ENCODE results near the gene EEPD1.

EEPD1 gene

GRCh38 chr7:36190447-36191291 is 37.6 kb downstream of the EEPD1 start:
- TF ChIP-seq FOXP2 (optimal IDR thresholded peaks at IDR 0.05; ENCODE audit: control extremely low read depth, extremely low read length, insufficient read depth) (no peak), EZH2 (IDR thresholded peaks at IDR 0.05) (no peak), POLR2AphosphoS5 (IDR thresholded peaks at IDR 0.05; ENCODE audit: borderline replicate concordance, low read depth, low read length) (no peak)

GRCh38 chr7:36191292-36191920 is 38.4 kb downstream of the EEPD1 start:
- Histone ChIP-seq H3K4me3 (no peak overlapping the region), H3K9ac (ENCODE audit: insufficient read length) (no peak overlapping the region), H3K36me3 (ENCODE audit: insufficient read depth, low read length) (no peaks in the 10 kb centered on the region), H3K27ac (no peak overlapping the region), H3K9me3 (ENCODE audit: low read depth, low read length) (no peaks in the 10 kb centered on the region)
- TF ChIP-seq POLR2AphosphoS5 (IDR thresholded peaks at IDR 0.05; ENCODE audit: borderline replicate concordance, low read depth, low read length), result no peak
- TF ChIP-seq FOXP2 (optimal IDR thresholded peaks at IDR 0.05; ENCODE audit: control extremely low read depth, extremely low read length, insufficient read depth), result no peak
- TF ChIP-seq EZH2 (IDR thresholded peaks at IDR 0.05), result no peak
- DNase-seq (ENCODE audit: low read depth, low spot score), result no peak

More at GRCh38 chr7:36190447-36191291, 37.6 kb downstream of the EEPD1 start:
- Histone ChIP-seq H3K9me3 (ENCODE audit: low read depth, low read length) (no peaks in the 10 kb centered on the region), H3K27ac (no peak overlapping the region), H3K9ac (ENCODE audit: insufficient read length) (no peak overlapping the region), H3K36me3 (ENCODE audit: insufficient read depth, low read length) (no peaks in the 10 kb centered on the region), H3K4me3 (no peak overlapping the region)
- no peak for DNase-seq (ENCODE audit: low read depth, low spot score)

GRCh38 chr7:36192053-36192824 is 39.2 kb downstream of the EEPD1 start:
- H3K9me3 ChIP-seq (ENCODE audit: low read depth, low read length), result no peaks in the 10 kb centered on the region
- H3K27ac ChIP-seq, result no peak overlapping the region
- H3K36me3 ChIP-seq (ENCODE audit: insufficient read depth, low read length), result no peaks in the 10 kb centered on the region
- no peak for DNase-seq (ENCODE audit: low read depth, low spot score)
- no peak for TF ChIP-seq FOXP2 (optimal IDR thresholded peaks at IDR 0.05; ENCODE audit: control extremely low read depth, extremely low read length, insufficient read depth)
- no peak for TF ChIP-seq EZH2 (IDR thresholded peaks at IDR 0.05)
- TF ChIP-seq POLR2AphosphoS5 (IDR thresholded peaks at IDR 0.05; ENCODE audit: borderline replicate concordance, low read depth, low read length), result no peak
- H3K4me3 ChIP-seq, result no peak overlapping the region
- H3K9ac ChIP-seq (ENCODE audit: insufficient read length), result peak overlapping the region; percentile 20

GRCh38 chr7:36192877-36193276 is 39.8 kb downstream of the EEPD1 start:
- no peak for DNase-seq (ENCODE audit: low read depth, low spot score)
- TF ChIP-seq FOXP2 (optimal IDR thresholded peaks at IDR 0.05; ENCODE audit: control extremely low read depth, extremely low read length, insufficient read depth), result no peak
- TF ChIP-seq POLR2AphosphoS5 (IDR thresholded peaks at IDR 0.05; ENCODE audit: borderline replicate concordance, low read depth, low read length), result no peak
- TF ChIP-seq EZH2 (IDR thresholded peaks at IDR 0.05), result no peak
- Histone ChIP-seq H3K4me3 (no peak overlapping the region), H3K36me3 (ENCODE audit: insufficient read depth, low read length) (no peaks in the 10 kb centered on the region), H3K9ac (ENCODE audit: insufficient read length) (no peak overlapping the region), H3K27ac (no peak overlapping the region), H3K9me3 (ENCODE audit: low read depth, low read length) (no peaks in the 10 kb centered on the region)

- TF ChIP-seq EZH2 (IDR thresholded peaks at IDR 0.05) (no peak), FOXP2 (optimal IDR thresholded peaks at IDR 0.05; ENCODE audit: control extremely low read depth, extremely low read length, insufficient read depth) (no peak), POLR2AphosphoS5 (IDR thresholded peaks at IDR 0.05; ENCODE audit: borderline replicate concordance, low read depth, low read length) (no peak)
- Histone ChIP-seq H3K9me3 (ENCODE audit: low read depth, low read length) (no peaks in the 10 kb centered on the region), H3K9ac (ENCODE audit: insufficient read length) (no peak overlapping the region), H3K27ac (no peak overlapping the region), H3K36me3 (ENCODE audit: insufficient read depth, low read length) (no peaks in the 10 kb centered on the region), H3K4me3 (no peak overlapping the region)
- DNase-seq (ENCODE audit: low read depth, low spot score), result no peak
Measured at GRCh38 chr7:36198854-36199266, 45.8 kb downstream of the EEPD1 start.

- H3K36me3 ChIP-seq (ENCODE audit: insufficient read depth, low read length), result no peaks in the 10 kb centered on the region
- TF ChIP-seq EZH2 (IDR thresholded peaks at IDR 0.05) (no peak), FOXP2 (optimal IDR thresholded peaks at IDR 0.05; ENCODE audit: control extremely low read depth, extremely low read length, insufficient read depth) (no peak), POLR2AphosphoS5 (IDR thresholded peaks at IDR 0.05; ENCODE audit: borderline replicate concordance, low read depth, low read length) (no peak)
- no peak overlapping the region for H3K27ac ChIP-seq
- H3K9me3 ChIP-seq (ENCODE audit: low read depth, low read length), result no peaks in the 10 kb centered on the region
- DNase-seq (ENCODE audit: low read depth, low spot score), result no peak
- H3K4me3 ChIP-seq, result no peak overlapping the region
- no peak overlapping the region for H3K9ac ChIP-seq (ENCODE audit: insufficient read length)
Measured at GRCh38 chr7:36199329-36199728, 46.3 kb downstream of the EEPD1 start.

GRCh38 chr7:36201122-36201723 is 48.2 kb downstream of the EEPD1 start:
- Histone ChIP-seq H3K27ac (no peak overlapping the region), H3K9me3 (ENCODE audit: low read depth, low read length) (no peaks in the 10 kb centered on the region), H3K4me3 (no peak overlapping the region), H3K9ac (ENCODE audit: insufficient read length) (no peak overlapping the region), H3K36me3 (ENCODE audit: insufficient read depth, low read length) (no peaks in the 10 kb centered on the region)
- TF ChIP-seq POLR2AphosphoS5 (IDR thresholded peaks at IDR 0.05; ENCODE audit: borderline replicate concordance, low read depth, low read length), result no peak
- TF ChIP-seq FOXP2 (optimal IDR thresholded peaks at IDR 0.05; ENCODE audit: control extremely low read depth, extremely low read length, insufficient read depth), result no peak
- no peak for TF ChIP-seq EZH2 (IDR thresholded peaks at IDR 0.05)
- no peak for DNase-seq (ENCODE audit: low read depth, low spot score)

Data from SK-N-MC (cell line).